Measurements from ENCODE around the gene THRA. TPM values are rescaled to one million over a fixed set of nuclear protein-coding genes. Genes with fewer than 3 reads are reported as not detected.
A peak's percentile ranks its signal among the peaks of the same experiment; 100 is the strongest.

Gene THRA, protein sequence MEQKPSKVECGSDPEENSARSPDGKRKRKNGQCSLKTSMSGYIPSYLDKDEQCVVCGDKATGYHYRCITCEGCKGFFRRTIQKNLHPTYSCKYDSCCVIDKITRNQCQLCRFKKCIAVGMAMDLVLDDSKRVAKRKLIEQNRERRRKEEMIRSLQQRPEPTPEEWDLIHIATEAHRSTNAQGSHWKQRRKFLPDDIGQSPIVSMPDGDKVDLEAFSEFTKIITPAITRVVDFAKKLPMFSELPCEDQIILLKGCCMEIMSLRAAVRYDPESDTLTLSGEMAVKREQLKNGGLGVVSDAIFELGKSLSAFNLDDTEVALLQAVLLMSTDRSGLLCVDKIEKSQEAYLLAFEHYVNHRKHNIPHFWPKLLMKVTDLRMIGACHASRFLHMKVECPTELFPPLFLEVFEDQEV
- polyA plus RNA-seq (2011; rRNA removed): 32.1 and 43.3 TPM in 2 replicates
- 17.8 and 20.2 TPM in 2 replicates for polyA minus RNA-seq (2011; rRNA and poly(A)+ RNA removed)

DNA sequence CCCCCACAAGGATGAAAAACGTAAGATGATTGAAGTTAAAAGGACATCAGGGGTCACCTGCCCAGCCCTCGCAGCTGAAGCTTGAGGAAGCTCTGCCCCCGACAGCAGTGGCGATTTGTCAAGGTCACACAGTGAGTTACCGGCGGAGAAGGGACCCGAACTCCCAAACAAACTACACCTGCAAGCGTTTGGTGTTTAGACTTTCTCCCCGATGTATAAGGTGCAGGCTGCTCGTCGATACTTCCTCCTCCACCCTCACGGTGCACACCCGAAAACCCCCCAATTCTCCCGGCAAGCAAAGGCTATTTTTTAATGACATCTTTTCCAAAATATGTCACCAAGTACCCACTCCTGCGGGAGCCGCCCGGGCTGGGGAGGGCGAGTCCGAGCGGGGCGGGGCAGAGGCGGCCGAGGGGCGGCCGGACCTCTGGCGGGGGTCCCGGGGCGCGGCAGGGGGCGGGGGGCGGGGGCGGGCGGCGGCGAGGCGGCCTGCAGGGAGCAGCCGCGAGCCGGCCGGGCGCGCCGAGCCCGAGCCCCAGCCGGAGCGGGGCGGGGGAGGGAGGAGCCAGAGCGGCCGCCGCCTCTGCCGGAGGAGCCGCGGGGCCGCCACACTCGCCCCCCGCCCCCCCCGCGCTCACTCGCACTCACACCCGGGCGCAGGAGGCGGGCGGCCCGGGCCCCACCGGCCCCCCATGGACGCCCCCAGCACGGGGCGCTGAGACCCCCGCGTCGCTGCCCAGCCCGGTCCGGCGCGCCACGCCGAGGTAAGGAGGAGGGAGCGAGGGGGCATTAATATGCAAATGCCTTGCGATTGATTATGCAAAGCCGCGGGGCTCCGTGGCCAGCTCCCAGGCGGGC, at the start of gene THRA:
TSS of gene THRA (plus strand) at position 637 of the 858 bp plus-strand sequence. CDS start 11,524 bp downstream, outside the sequence.
- H3K36me3 ChIP-seq (ENCODE audit: control insufficient read depth, insufficient read depth, low read length): no peaks in the 10 kb centered on the region; the same call in 1 of the 2 replicates
- CTCF ChIA-PET: interaction anchor here (0.8 to 5.6 kb wide), 17 partner anchors 8 to 106 kb away, joined by 3 to 83 read pairs (median 4); partner anchors contain the start of gene MED24
- H3K4me3 ChIP-seq (ENCODE audit: low read depth, low read length): peak within 1 kb of the TSS; percentile 97
- TF ChIP-seq, protein P1, sequence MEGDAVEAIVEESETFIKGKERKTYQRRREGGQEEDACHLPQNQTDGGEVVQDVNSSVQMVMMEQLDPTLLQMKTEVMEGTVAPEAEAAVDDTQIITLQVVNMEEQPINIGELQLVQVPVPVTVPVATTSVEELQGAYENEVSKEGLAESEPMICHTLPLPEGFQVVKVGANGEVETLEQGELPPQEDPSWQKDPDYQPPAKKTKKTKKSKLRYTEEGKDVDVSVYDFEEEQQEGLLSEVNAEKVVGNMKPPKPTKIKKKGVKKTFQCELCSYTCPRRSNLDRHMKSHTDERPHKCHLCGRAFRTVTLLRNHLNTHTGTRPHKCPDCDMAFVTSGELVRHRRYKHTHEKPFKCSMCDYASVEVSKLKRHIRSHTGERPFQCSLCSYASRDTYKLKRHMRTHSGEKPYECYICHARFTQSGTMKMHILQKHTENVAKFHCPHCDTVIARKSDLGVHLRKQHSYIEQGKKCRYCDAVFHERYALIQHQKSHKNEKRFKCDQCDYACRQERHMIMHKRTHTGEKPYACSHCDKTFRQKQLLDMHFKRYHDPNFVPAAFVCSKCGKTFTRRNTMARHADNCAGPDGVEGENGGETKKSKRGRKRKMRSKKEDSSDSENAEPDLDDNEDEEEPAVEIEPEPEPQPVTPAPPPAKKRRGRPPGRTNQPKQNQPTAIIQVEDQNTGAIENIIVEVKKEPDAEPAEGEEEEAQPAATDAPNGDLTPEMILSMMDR (IDR thresholded peaks at IDR 0.05; ENCODE audit: insufficient read depth, low read depth, low read length): no peak
- POLR2A ChIA-PET: no interaction called here
- no peak for DNase-seq (ENCODE audit: low read depth)
- no peaks in the 10 kb centered on the region for H3K27me3 ChIP-seq (ENCODE audit: control insufficient read depth, insufficient read depth, low read length)

DNA sequence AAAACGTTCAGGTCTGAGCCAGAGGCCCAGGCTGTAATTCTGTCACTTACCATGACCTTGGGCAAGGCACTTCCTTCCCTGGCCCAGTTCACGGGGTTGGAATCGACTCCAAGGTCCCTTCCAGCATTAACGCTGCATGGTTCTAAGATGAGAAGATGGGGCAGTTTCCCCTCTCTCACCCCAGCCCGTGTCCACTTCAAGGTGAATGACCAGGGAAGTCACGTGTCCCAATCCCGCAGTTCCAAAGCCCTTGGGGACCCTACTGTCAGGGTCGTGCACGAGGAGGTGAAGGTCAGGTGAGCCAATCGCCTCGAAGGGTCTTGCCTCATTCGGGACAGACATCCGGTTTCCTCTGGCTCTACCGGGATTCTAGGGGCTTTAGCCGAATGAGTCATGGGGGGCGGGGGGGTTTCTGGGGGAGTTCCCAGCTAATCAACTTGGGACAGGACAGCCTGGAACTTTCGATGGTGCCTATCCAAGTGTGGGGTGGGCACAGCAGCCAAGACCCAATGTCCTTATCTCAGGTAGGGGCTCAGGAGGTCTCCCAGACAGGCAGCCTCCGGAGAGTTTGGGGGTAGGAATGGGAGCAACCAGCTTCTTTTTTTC, 48.3 kb upstream of the THRA start:
- no peak for DNase-seq (ENCODE audit: low read depth)

DNA sequence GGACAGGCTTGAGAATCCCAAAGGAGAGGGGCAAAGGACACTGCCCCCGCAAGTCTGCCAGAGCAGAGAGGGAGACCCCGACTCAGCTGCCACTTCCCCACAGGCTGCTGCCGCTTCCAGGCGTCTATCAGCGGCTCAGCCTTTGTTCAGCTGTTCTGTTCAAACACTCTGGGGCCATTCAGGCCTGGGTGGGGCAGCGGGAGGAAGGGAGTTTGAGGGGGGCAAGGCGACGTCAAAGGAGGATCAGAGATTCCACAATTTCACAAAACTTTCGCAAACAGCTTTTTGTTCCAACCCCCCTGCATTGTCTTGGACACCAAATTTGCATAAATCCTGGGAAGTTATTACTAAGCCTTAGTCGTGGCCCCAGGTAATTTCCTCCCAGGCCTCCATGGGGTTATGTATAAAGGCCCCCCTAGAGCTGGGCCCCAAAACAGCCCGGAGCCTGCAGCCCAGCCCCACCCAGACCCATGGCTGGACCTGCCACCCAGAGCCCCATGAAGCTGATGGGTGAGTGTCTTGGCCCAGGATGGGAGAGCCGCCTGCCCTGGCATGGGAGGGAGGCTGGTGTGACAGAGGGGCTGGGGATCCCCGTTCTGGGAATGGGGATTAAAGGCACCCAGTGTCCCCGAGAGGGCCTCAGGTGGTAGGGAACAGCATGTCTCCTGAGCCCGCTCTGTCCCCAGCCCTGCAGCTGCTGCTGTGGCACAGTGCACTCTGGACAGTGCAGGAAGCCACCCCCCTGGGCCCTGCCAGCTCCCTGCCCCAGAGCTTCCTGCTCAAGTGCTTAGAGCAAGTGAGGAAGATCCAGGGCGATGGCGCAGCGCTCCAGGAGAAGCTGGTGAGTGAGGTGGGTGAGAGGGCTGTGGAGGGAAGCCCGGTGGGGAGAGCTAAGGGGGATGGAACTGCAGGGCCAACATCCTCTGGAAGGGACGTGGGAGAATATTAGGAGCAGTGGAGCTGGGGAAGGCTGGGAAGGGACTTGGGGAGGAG, 47.5 kb upstream of the THRA start, which contains the start of gene CSF3:
TSS of gene CSF3 (plus strand) at position 436 of the 993 bp plus-strand sequence. CDS start at position 471, 35 bp downstream.
- H3K36me3 ChIP-seq (ENCODE audit: control insufficient read depth, insufficient read depth, low read length): peaks cover 5% of the 10 kb centered on the region; the same call in 1 of the 2 replicates
- H3K27me3 ChIP-seq (ENCODE audit: control insufficient read depth, insufficient read depth, low read length): no peaks in the 10 kb centered on the region
- TF ChIP-seq, protein P1 (IDR thresholded peaks at IDR 0.05; ENCODE audit: insufficient read depth, low read depth, low read length): no peak
- DNase-seq (ENCODE audit: low read depth): no peak
- H3K4me3 ChIP-seq (ENCODE audit: low read depth, low read length): no peak within 1 kb of the TSS
- ChIA-PET POLR2A (no interaction called here), CTCF (interaction anchor here (0.6 to 8.0 kb wide), 19 partner anchors 11 to 275 kb away, joined by 3 to 133 read pairs (median 5); partner anchors contain the start of gene CASC3)

More for the DNA sequence above, 48.3 kb upstream of the THRA start:
- Histone ChIP-seq H3K36me3 (ENCODE audit: control insufficient read depth, insufficient read depth, low read length) (no peaks in the 10 kb centered on the region), H3K4me3 (ENCODE audit: low read depth, low read length) (no peak overlapping the region), H3K27me3 (ENCODE audit: control insufficient read depth, insufficient read depth, low read length) (no peaks in the 10 kb centered on the region)
- ChIA-PET POLR2A (no interaction called here), CTCF (interaction anchor here (0.6 to 8.0 kb wide), 18 partner anchors 7 to 270 kb away, joined by 3 to 133 read pairs (median 6); no protein-coding TSS in a partner anchor)
- TF ChIP-seq, protein P1 (IDR thresholded peaks at IDR 0.05; ENCODE audit: insufficient read depth, low read depth, low read length): no peak

Measured in BJ (cell line).